ENCODE data around the gene DCC.

The DCC gene

DNA sequence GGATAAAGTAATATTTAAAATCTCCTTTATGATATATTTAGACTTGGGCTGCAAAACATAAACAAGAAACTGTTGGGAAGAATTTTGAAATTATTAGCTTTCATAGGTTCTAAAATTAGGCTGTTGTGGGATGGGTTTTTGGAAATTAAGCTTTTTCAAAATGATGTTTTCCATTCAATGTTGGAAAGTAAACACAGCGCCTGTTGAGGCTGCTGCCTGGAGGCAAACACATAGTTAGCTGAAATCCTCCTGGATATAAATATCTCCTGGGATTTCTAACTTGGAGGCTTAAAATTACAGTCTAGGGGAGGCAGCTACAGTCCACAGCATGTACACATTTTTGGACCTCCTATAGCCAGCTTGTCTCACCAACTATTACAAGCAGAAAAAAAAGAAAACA lies 197.3 kb downstream of the DCC start:
- ChIA-PET POLR2A (ENCODE audit: low non-redundant PET) (no interaction called here), CTCF (no interaction called here)
- no peak overlapping the region for H3K27ac ChIP-seq
- no peak for TF ChIP-seq CTCF (conservative IDR thresholded peaks at IDR 0.05; ENCODE audit: low read depth)
- DNase-seq (ENCODE audit: low spot score) = no peak

- POLR2A ChIA-PET (ENCODE audit: low non-redundant PET) = no interaction called here
- no peak for TF ChIP-seq CTCF (conservative IDR thresholded peaks at IDR 0.05; ENCODE audit: low read depth)
- CTCF ChIA-PET = no interaction called here
- no peak for DNase-seq (ENCODE audit: low spot score)
- no peak overlapping the region for H3K27ac ChIP-seq
Observed at GRCh38 chr18:52541056-52541455, 201.1 kb downstream of the DCC start.

DNA sequence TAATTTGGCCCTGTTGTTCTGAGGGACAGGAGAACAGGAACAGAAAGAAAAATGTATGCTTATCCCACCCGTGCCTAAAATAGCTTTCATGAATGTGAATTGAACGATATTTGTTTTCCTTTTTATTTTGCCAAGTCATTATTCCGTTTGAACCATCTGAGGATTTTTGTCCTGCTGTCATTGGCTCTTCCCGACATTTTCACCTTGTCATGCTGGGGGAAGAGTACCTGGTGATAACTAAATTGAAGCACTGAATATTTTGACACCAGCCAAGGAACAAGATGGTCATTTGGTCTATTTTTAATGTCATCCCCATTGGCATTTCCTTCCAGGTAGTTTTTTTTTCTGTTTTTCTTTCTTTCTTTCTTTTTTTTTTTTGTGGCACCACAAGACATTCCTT lies 204.1 kb downstream of the DCC start:
- ChIA-PET CTCF (interaction anchor here (0.6 kb wide), 1 partner anchor 476 kb away, joined by 3 read pairs; no protein-coding TSS in a partner anchor), POLR2A (ENCODE audit: low non-redundant PET) (no interaction called here)
- no peak for TF ChIP-seq CTCF (conservative IDR thresholded peaks at IDR 0.05; ENCODE audit: low read depth)
- no peak for DNase-seq (ENCODE audit: low spot score)
- H3K27ac ChIP-seq = no peak overlapping the region

DNA sequence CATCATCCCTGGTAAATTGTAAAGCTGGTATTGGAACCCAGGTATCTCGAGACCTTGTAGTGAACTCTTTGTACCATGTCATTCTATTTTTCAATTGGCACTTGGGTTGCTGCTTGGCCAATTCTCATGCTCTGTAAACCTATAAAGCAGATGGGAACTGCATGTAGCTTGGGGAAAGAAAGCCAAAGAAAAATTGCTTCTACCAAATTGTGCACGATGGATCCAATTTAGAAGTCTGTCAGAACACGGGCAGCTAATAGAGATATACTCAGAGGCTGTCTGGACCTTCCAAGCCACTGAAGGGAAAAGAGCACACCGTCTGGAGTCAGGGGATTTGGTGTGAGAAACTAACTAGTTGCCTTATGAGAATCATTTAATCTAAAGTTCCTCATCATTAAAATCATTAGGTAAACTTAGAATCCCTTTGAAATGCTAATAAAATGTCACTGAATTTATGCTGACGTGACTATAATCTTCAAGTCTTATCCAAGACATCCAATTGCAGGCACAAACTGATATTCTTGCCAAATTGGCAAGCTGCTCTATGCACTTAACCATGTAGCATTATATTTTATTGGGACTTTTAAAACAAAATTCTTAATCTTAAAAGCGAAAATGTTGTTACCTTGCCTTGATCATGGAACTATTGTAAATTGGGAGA lies 206.8 kb downstream of the DCC start:
- POLR2A ChIA-PET (ENCODE audit: low non-redundant PET) = no interaction called here
- no peak for DNase-seq (ENCODE audit: low spot score)
- CTCF ChIA-PET = no interaction called here
- no peak for TF ChIP-seq CTCF (conservative IDR thresholded peaks at IDR 0.05; ENCODE audit: low read depth)
- H3K27ac ChIP-seq = no peak overlapping the region

GRCh38 chr18:52553441-52553840 lies 213.4 kb downstream of the DCC start:
- ChIA-PET CTCF (interaction anchor here (0.6 kb wide), 1 partner anchor 134 kb away, joined by 4 read pairs; no protein-coding TSS in a partner anchor), POLR2A (ENCODE audit: low non-redundant PET) (no interaction called here)
- H3K27ac ChIP-seq = no peak overlapping the region
- no peak for DNase-seq (ENCODE audit: low spot score)
- TF ChIP-seq CTCF (conservative IDR thresholded peaks at IDR 0.05; ENCODE audit: low read depth) = no peak

GRCh38 chr18:52554180-52554579 lies 214.2 kb downstream of the DCC start:
- no peak for DNase-seq (ENCODE audit: low spot score)
- ChIA-PET CTCF (no interaction called here), POLR2A (ENCODE audit: low non-redundant PET) (no interaction called here)
- H3K27ac ChIP-seq = no peak overlapping the region
- TF ChIP-seq CTCF (conservative IDR thresholded peaks at IDR 0.05; ENCODE audit: low read depth) = no peak

Measured in RWPE1 (cell line).